Activated gamma-delta T cell (primary cell): Measurements from ENCODE around the gene BAHCC1.

Experiments used
- DNase-seq: peaks from one replicate; lab custom pipeline; 2025; lab: John Stamatoyannopoulos, UW

BAHCC1 gene

GRCh38 chr17:81461607-81462500 is 66.6 kb downstream of the BAHCC1 start:
- no peak for DNase-seq

- no peak for DNase-seq
These were observed 67.4 kb downstream of the BAHCC1 start for GRCh38 chr17:81462506-81463125.

GRCh38 chr17:81463506-81463905 is 68.2 kb downstream of the BAHCC1 start:
- no peak for DNase-seq

- no peak for DNase-seq
These were observed 69.3 kb downstream of the BAHCC1 start for GRCh38 chr17:81464586-81464985.

GRCh38 chr17:81465910-81466309 is 70.7 kb downstream of the BAHCC1 start:
- no peak for DNase-seq

- DNase-seq, result no peak
These were observed 71.6 kb downstream of the BAHCC1 start for GRCh38 chr17:81466564-81467472.

- DNase-seq, result no peak
These were observed 73.0 kb downstream of the BAHCC1 start for GRCh38 chr17:81468111-81468769.

- no peak for DNase-seq
These were observed 73.5 kb downstream of the BAHCC1 start for GRCh38 chr17:81468770-81469121.

GRCh38 chr17:81469266-81469665 is 74.0 kb downstream of the BAHCC1 start:
- no peak for DNase-seq

GRCh38 chr17:81470270-81470943 is 75.2 kb downstream of the BAHCC1 start:
- no peak for DNase-seq

- no peak for DNase-seq
These were observed 75.9 kb downstream of the BAHCC1 start for GRCh38 chr17:81470944-81471817.

- no peak for DNase-seq
These were observed 76.7 kb downstream of the BAHCC1 start for GRCh38 chr17:81471818-81472456.

- DNase-seq, result no peak
These were observed 77.8 kb downstream of the BAHCC1 start for GRCh38 chr17:81473019-81473418.

GRCh38 chr17:81474958-81475357 is 79.7 kb downstream of the BAHCC1 start:
- no peak for DNase-seq

GRCh38 chr17:81476097-81476496 is 80.8 kb downstream of the BAHCC1 start:
- no peak for DNase-seq

GRCh38 chr17:81476635-81477034 is 81.4 kb downstream of the BAHCC1 start:
- no peak for DNase-seq

GRCh38 chr17:81477173-81477572 is 81.9 kb downstream of the BAHCC1 start:
- no peak for DNase-seq

- DNase-seq, result no peak
These were observed 82.9 kb downstream of the BAHCC1 start for GRCh38 chr17:81478119-81478518.

- DNase-seq, result no peak
These were observed 84.2 kb downstream of the BAHCC1 start for GRCh38 chr17:81479175-81480071.
